GM12892 (cell line): ENCODE data around the gene STUM.

Experiments used
- POLR2A ChIP-seq: IDR thresholded peaks from 2 replicates; pipeline ENCODE4 v1.6.1; 2011; ENCODE audit warnings: low read depth, low read length, control low read depth
- POLR2AphosphoS5 ChIP-seq: IDR thresholded peaks from 2 replicates; pipeline ENCODE4 v1.6.1; 2011; ENCODE audit warnings: low read depth, low read length, control low read depth

GRCh38 chr1:226628612-226629155 lies 80.1 kb downstream of the STUM start:
- no peak for TF ChIP-seq POLR2A
- TF ChIP-seq POLR2AphosphoS5: no peak
